Keratinocyte (primary cell): Measurements from ENCODE around the gene PATZ1.

Source experiments
- CTCF ChIP-seq, 3 experiments: IDR thresholded peaks in 1 of 3; conservative IDR thresholded peaks in 1 of 3; optimal IDR thresholded peaks in 1 of 3; 2 replicates in 2 of 3; 3 replicates in 1 of 3; pipeline versions ENCODE3 to v1.5.1; 2011; ENCODE audit warnings: low read length in 3 of 3, mild to moderate bottlenecking in 3 of 3, moderate library complexity in 2 of 3, control low read depth in 1 of 3, inconsistent platforms in 1 of 3; ENCODE audit not compliant: insufficient read depth in 2 of 3; ENCODE audit errors: extremely low read depth in 1 of 3
- EZH2 ChIP-seq: IDR thresholded peaks from one replicate; pipeline ENCODE4 v1.6.1; 2012; ENCODE audit warnings: inconsistent platforms, mild to moderate bottlenecking, low read length, moderate library complexity

GRCh38 chr22:31339148-31339832, 6.9 kb downstream of the PATZ1 start:
- TF ChIP-seq CTCF (optimal IDR thresholded peaks at IDR 0.05 in 1 of 3, IDR thresholded peaks at IDR 0.05 in 1 of 3, conservative IDR thresholded peaks at IDR 0.05 in 1 of 3; ENCODE audit: extremely low read depth in 1 of 3, insufficient read depth in 2 of 3, low read length in 3 of 3), result no peak
- TF ChIP-seq EZH2, result no peak
